SK-MEL-5 (cell line): Measurements from ENCODE around the gene SLC25A21. TPM values are rescaled to one million over a fixed set of nuclear protein-coding genes. Genes with fewer than 3 reads are reported as not detected.
"Not testable (repeated sequence)": the region's sequence is repeated elsewhere in the genome, so short reads cannot be mapped to it uniquely, and the experiment has no call there.

Experiments
- DNase-seq: peaks from one replicate; pipeline ENCODE4 v3.0.0-alpha.2; 2016; ENCODE audit warnings: low read depth, low spot score
- in situ Hi-C: cut with HindIII; loops from 2 replicates; pipeline ENCODE4 v1.10.0; 2016; ENCODE audit warnings: low sequenced_read_pairs, high pct_unique_total_duplicates, low pct_unique_long_range_greater_than_20kb
- total RNA-seq: library from RNA; depleted of rRNA; stranded (reverse); fragments of >200 nt; shearing (Covaris generic); gene quantifications from 2 replicates; pipeline ENCODE4 v1.2.3, GENCODE V29; 2014

The SLC25A21 gene
- total RNA-seq, 1 experiment from 2014 or later: 1.8 TPM

GRCh38 chr14:36988568-36988967 is 183.8 kb downstream of the SLC25A21 start:
- in situ Hi-C loops: no loop called here
- no peak for DNase-seq

- in situ Hi-C loops: no loop called here
Measured at GRCh38 chr14:36986407-36986806, 186.0 kb downstream of the SLC25A21 start.

GRCh38 chr14:36981832-36982529 is 190.4 kb downstream of the SLC25A21 start:
- in situ Hi-C loops: no loop called here
- no peak for DNase-seq

More at GRCh38 chr14:36986407-36986806, 186.0 kb downstream of the SLC25A21 start:
- DNase-seq: no peak

- DNase-seq, in situ Hi-C loops: not testable (repeated sequence)
Measured at GRCh38 chr14:36980413-36980812, 192.0 kb downstream of the SLC25A21 start.

GRCh38 chr14:36979863-36980262 is 192.5 kb downstream of the SLC25A21 start:
- no peak for DNase-seq
- in situ Hi-C loops: no loop called here

GRCh38 chr14:36976571-36977023 is 195.8 kb downstream of the SLC25A21 start:
- no peak for DNase-seq
- in situ Hi-C loops: no loop called here

GRCh38 chr14:36975834-36976233 is 196.6 kb downstream of the SLC25A21 start:
- no peak for DNase-seq
- in situ Hi-C loops: no loop called here

- no peak for DNase-seq
- in situ Hi-C loops: no loop called here
Measured at GRCh38 chr14:36974985-36975384, 197.4 kb downstream of the SLC25A21 start.

GRCh38 chr14:36973806-36974442 is 198.5 kb downstream of the SLC25A21 start:
- in situ Hi-C loops: no loop called here
- DNase-seq: no peak

GRCh38 chr14:36971263-36971855 is 201.0 kb downstream of the SLC25A21 start:
- in situ Hi-C loops: no loop called here
- DNase-seq: no peak

GRCh38 chr14:36967892-36968555 is 204.4 kb downstream of the SLC25A21 start:
- in situ Hi-C loops: no loop called here
- no peak for DNase-seq

GRCh38 chr14:36955967-36956366 is 216.4 kb downstream of the SLC25A21 start:
- DNase-seq: no peak
- in situ Hi-C loops: no loop called here

- DNase-seq: no peak
Measured at GRCh38 chr14:36955376-36955775, 217.0 kb downstream of the SLC25A21 start.

GRCh38 chr14:36952689-36953088 is 219.7 kb downstream of the SLC25A21 start:
- in situ Hi-C loops: no loop called here
- DNase-seq: no peak

More at GRCh38 chr14:36955376-36955775, 217.0 kb downstream of the SLC25A21 start:
- in situ Hi-C loops: no loop called here

- in situ Hi-C loops: no loop called here
- no peak for DNase-seq
Measured at GRCh38 chr14:36951380-36951911, 221.0 kb downstream of the SLC25A21 start.

- in situ Hi-C loops: no loop called here
- no peak for DNase-seq
Measured at GRCh38 chr14:36950812-36951211, 221.6 kb downstream of the SLC25A21 start.

- DNase-seq: no peak
- in situ Hi-C loops: loop anchor here (25.0 kb wide), 1 partner anchor 312 kb away; no protein-coding TSS in a partner anchor
Measured at GRCh38 chr14:36949371-36949770, 223.0 kb downstream of the SLC25A21 start.
